Type B pancreatic cell (in vitro differentiated cells): ENCODE data around the gene IL1RAPL2. TPM values are rescaled to one million over a fixed set of nuclear protein-coding genes. Genes with fewer than 3 reads are reported as not detected.

Source experiments
- DNase-seq: peaks from one replicate; pipeline ENCODE4 v3.0.0; 2021; ENCODE audit warnings: mixed read lengths; ENCODE audit not compliant: unreplicated experiment; ENCODE audit errors: extremely low spot score
- H3K27ac Mint-ChIP-seq: 2 replicates; pipeline ENCODE4 v1.8.0; 2021; ENCODE audit warnings: mild to moderate bottlenecking, mixed read lengths
- H3K27me3 Mint-ChIP-seq: 2 replicates; pipeline ENCODE4 v1.8.0; 2021; ENCODE audit warnings: mixed read lengths
- H3K36me3 Mint-ChIP-seq: 2 replicates; pipeline ENCODE4 v1.8.0; 2021; ENCODE audit warnings: mixed read lengths
- H3K4me1 Mint-ChIP-seq: one replicate; pipeline ENCODE4 v1.8.0; 2021; ENCODE audit warnings: mixed read lengths; ENCODE audit not compliant: unreplicated experiment
- H3K4me3 Mint-ChIP-seq: 2 replicates; pipeline ENCODE4 v1.8.0; 2021; ENCODE audit warnings: mild to moderate bottlenecking, mixed read lengths
- H3K9me3 Mint-ChIP-seq: 2 replicates; pipeline ENCODE4 v1.8.0; 2021; ENCODE audit warnings: mixed read lengths
- total RNA-seq: library from RNA; stranded (reverse); gene quantifications from 2 replicates; pipeline ENCODE4 v1.2.1, GENCODE V29; 2021; ENCODE audit warnings: low replicate concordance
- TF ChIP-seq, protein P1 (sequence below): fragments of 200-600 bp; sonication (generic); conservative IDR thresholded peaks from 2 replicates; pipeline ENCODE4 v1.5.0; 2021; ENCODE audit warnings: antibody characterized with exemption, mild to moderate bottlenecking

The IL1RAPL2 gene
- total RNA-seq, 1 donor from 2014 or later: 4.5 TPM

DNA sequence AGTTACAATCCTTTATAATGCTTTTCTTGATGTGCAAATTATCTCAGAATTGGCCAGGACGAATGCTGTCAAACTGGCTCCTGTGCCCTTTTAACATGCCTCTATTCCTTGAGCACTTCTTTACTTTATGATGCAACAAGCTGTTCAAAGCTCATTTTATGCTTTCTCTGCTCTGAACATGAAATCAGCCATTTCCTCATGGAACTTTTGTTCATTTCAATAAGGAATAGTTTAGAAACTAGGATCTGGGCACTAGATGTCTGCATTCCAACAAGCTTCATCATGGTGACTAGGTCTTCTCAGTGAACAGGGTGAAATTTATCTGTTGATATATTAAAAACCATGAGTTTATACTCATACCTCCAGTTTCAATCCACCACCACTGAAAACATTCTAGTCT lies 741.8 kb downstream of the IL1RAPL2 start:
- Mint-ChIP-seq H3K9me3 (no peaks in the 10 kb centered on the region), H3K4me3 (no peak overlapping the region), H3K27ac (no peak overlapping the region), H3K36me3 (no peaks in the 10 kb centered on the region), H3K4me1 (no peaks in the 10 kb centered on the region), H3K27me3 (no peaks in the 10 kb centered on the region)
- no peak for DNase-seq
- TF ChIP-seq, protein P1, sequence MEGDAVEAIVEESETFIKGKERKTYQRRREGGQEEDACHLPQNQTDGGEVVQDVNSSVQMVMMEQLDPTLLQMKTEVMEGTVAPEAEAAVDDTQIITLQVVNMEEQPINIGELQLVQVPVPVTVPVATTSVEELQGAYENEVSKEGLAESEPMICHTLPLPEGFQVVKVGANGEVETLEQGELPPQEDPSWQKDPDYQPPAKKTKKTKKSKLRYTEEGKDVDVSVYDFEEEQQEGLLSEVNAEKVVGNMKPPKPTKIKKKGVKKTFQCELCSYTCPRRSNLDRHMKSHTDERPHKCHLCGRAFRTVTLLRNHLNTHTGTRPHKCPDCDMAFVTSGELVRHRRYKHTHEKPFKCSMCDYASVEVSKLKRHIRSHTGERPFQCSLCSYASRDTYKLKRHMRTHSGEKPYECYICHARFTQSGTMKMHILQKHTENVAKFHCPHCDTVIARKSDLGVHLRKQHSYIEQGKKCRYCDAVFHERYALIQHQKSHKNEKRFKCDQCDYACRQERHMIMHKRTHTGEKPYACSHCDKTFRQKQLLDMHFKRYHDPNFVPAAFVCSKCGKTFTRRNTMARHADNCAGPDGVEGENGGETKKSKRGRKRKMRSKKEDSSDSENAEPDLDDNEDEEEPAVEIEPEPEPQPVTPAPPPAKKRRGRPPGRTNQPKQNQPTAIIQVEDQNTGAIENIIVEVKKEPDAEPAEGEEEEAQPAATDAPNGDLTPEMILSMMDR: no peak

DNA sequence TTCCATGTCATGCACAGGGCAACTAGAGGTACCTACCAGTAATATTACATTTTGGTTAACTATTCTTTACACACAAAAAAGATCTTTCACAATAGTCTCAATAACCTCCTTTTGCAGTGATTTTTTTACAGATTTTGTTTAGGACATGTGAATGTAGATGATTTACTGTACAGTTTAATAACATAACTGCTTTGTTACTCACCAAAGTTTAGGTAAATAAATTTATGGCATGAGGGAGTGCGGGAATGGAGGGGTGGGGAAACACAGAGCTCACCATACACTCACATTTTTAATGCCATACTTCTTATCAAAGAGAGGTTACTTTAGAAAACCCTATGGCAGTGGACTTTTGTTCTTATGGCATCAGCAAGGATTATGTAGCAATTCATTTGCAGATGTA lies 747.6 kb downstream of the IL1RAPL2 start:
- H3K36me3 Mint-ChIP-seq: no peaks in the 10 kb centered on the region
- H3K4me1 Mint-ChIP-seq: no peaks in the 10 kb centered on the region
- H3K4me3 Mint-ChIP-seq: no peak overlapping the region
- no peak overlapping the region for H3K27ac Mint-ChIP-seq
- TF ChIP-seq, protein P1: no peak
- DNase-seq: no peak
- H3K27me3 Mint-ChIP-seq: no peaks in the 10 kb centered on the region
- no peaks in the 10 kb centered on the region for H3K9me3 Mint-ChIP-seq

- DNase-seq: no peak
- TF ChIP-seq, protein P1: no peak
Measured at GRCh38 chrX:105314458-105314857, 748.5 kb downstream of the IL1RAPL2 start.

GRCh38 chrX:105315248-105315647 lies 749.2 kb downstream of the IL1RAPL2 start:
- TF ChIP-seq, protein P1: no peak
- Mint-ChIP-seq H3K36me3 (no peaks in the 10 kb centered on the region), H3K9me3 (no peaks in the 10 kb centered on the region), H3K27me3 (no peaks in the 10 kb centered on the region), H3K27ac (no peak overlapping the region), H3K4me3 (no peak overlapping the region), H3K4me1 (no peaks in the 10 kb centered on the region)
- no peak for DNase-seq

More at GRCh38 chrX:105314458-105314857, 748.5 kb downstream of the IL1RAPL2 start:
- H3K27ac Mint-ChIP-seq: no peak overlapping the region
- no peaks in the 10 kb centered on the region for H3K9me3 Mint-ChIP-seq
- H3K27me3 Mint-ChIP-seq: no peaks in the 10 kb centered on the region
- H3K4me1 Mint-ChIP-seq: no peaks in the 10 kb centered on the region
- H3K36me3 Mint-ChIP-seq: no peaks in the 10 kb centered on the region
- H3K4me3 Mint-ChIP-seq: no peak overlapping the region

DNA sequence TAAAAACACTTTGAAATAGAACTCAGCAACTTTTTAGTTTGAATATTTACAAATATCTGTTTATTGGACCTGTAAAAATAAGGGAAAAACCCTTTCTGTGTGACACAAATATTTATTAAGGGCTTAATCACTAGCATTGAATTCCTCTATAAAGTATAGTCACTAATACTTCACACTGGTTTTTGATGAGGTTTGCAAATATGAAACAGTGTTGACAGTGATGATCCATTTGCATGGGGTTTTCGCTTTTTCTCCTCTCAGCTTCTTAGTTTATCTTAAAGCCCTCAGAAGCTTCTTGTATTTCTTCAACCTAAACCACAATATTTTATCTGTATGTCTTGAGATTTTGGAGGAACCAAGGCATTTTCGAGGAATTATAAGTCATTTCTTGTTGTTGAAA lies 751.1 kb downstream of the IL1RAPL2 start:
- no peaks in the 10 kb centered on the region for H3K36me3 Mint-ChIP-seq
- H3K9me3 Mint-ChIP-seq: no peaks in the 10 kb centered on the region
- no peak for DNase-seq
- no peak overlapping the region for H3K27ac Mint-ChIP-seq
- TF ChIP-seq, protein P1: no peak
- H3K4me1 Mint-ChIP-seq: no peaks in the 10 kb centered on the region
- no peak overlapping the region for H3K4me3 Mint-ChIP-seq
- H3K27me3 Mint-ChIP-seq: no peaks in the 10 kb centered on the region

DNA sequence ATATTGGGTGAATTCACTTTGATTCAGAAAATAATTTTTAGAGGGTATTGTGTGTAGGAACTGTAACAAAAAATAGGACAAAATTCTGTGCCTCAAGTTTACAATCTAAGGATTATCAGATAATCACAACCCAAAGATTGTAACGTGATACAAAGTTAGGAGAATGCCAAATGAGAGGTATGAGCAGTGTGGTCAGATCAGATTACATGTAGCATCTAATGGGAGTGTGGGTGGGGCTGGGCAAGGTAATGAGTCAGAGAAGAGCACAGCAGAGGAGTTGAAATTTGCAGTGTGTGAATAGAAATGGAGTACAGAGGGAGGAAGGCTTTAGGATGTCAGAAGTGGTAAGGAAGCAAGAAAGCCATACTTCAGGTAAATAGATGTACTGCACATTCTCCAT lies 757.9 kb downstream of the IL1RAPL2 start:
- H3K4me3 Mint-ChIP-seq: no peak overlapping the region

More for the DNA sequence above, 757.9 kb downstream of the IL1RAPL2 start:
- no peaks in the 10 kb centered on the region for H3K36me3 Mint-ChIP-seq
- no peaks in the 10 kb centered on the region for H3K9me3 Mint-ChIP-seq
- H3K27me3 Mint-ChIP-seq: no peaks in the 10 kb centered on the region
- no peak overlapping the region for H3K27ac Mint-ChIP-seq
- no peak for DNase-seq
- peaks cover 5% of the 10 kb centered on the region for H3K4me1 Mint-ChIP-seq
- TF ChIP-seq, protein P1: no peak
